ENCODE data around the gene HS3ST5.

- TF ChIP-seq CTCF (IDR thresholded peaks at IDR 0.05) (no peak), POLR2A (IDR thresholded peaks at IDR 0.05) (no peak)
These were observed 102.0 kb downstream of the HS3ST5 start for GRCh38 chr6:114240796-114241195.
